NT2/D1 (cell line): ENCODE results near the gene RBM8A.

Experiments
- SUZ12 ChIP-seq: IDR thresholded peaks from 2 replicates; pipeline ENCODE4 v1.6.1; 2011; ENCODE audit not compliant: insufficient read length, insufficient read depth; ENCODE audit errors: extremely low read depth
- YY1 ChIP-seq: IDR thresholded peaks from 2 replicates; pipeline ENCODE4 v1.6.1; 2011; ENCODE audit not compliant: insufficient read length, insufficient read depth
- ZNF274 ChIP-seq: IDR thresholded peaks from 2 replicates; pipeline ENCODE4 v1.6.1; 2011; ENCODE audit warnings: mild to moderate bottlenecking, low read depth, low read length

DNA sequence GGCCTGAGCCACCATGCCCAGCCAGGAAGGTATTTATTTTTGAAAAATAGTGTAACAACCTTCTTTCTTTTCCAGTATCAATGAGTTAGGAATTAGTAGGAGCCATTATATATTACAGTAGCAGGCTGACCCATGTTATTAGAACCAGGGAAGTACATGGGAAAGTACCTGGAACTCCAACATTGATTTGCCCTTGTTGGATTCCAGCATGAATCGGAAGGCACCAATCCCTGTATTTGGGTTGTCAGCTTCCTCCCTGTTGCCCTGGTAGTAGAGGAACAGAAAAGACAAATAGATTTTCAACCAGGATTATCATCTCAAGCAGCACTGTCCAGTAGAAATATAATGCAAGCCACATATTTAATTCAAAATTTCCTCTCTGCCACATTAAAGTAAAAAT is 10.2 kb upstream of the RBM8A start:
- TF ChIP-seq ZNF274 (no peak), SUZ12 (no peak), YY1 (no peak)
